Superior temporal gyrus (tissue), 1 donor: ENCODE results near the gene ARL6IP1.

ENCODE experiments used
- DNase-seq: peaks from one replicate; pipeline ENCODE4 v3.0.0-alpha.2; 2016; ENCODE audit errors: extremely low spot score

The ARL6IP1 gene

DNA sequence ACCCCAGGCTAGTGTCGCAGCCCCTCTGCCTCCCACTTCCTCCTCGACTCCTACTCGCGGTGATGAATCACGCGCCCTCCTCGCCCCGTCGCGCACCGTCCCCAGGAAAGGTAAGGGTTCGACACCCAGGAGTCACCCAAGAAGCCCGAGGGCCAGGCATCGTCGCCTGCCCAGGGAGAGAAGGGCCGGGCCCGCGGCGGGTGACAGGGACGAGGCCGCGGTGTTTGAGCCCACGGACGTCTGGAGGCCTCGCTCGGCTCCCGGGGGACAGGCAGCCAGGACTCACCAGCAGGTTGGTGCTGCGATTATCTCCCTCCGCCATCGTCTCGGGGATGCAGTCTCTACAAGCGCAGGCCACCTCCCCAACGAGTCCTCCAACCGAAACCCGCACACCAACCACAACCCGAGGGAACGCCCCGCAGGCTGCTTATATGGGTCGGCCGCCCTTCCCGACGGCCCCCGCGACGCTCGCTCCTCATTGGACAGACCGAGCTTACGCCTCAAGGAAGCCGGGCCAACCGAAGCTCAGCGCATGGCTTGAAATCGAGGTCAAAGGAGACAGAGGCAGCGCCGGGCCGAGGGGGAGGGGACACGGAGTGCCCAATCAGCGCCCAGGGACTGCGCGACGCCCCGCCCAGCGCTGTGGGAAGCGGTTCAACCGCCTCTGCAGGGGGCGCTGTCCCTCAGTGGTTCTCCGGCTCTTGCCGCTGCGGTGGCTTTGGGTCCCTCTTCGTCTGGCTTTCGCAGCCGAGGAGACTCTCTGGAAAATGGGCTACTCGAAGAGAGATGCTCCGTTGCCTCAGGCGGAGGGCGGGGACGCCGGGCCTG is at the start of gene ARL6IP1:
TSS of gene ARL6IP1 (minus strand) at position 405 of the 828 bp plus-strand sequence. CDS start at position 322, 83 bp downstream.
- DNase-seq: peak; percentile 100

GRCh38 chr16:18846416-18846815 is 45.1 kb upstream of the ARL6IP1 start:
- no peak for DNase-seq

- DNase-seq: no peak
Measured at GRCh38 chr16:18842565-18842964, 41.2 kb upstream of the ARL6IP1 start.

DNA sequence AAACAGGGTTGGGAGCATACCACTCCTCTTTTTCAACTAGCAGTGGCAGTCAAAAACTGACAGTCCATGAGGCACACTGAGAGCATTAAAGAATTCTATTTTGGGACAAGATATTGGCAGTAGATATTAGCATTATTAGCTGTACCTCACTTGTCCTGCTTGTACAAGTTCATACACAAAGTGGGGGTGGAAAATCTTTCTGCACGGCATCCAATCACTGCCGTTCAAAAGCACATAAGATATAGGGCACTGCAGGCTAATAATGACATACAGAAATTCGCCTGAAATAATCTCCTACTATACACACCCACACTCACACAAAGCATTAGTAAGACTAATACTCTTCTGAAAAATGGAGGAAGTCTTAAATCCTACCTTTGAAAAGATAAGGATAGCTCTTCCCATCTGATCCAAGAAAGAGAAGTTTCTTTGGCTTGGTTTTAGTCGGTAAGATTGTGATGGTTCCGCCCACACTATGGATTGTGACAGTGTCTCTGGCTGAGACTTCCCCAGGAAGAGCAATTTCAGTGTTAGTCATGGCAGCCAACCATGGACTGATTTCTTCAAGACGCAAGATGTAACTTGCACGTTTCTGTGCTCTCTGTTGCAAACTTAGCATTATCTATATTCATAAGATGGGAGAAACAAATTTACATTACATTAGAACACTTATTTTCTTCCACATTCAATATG is 40.6 kb upstream of the ARL6IP1 start:
- peak; percentile 53 for DNase-seq

DNA sequence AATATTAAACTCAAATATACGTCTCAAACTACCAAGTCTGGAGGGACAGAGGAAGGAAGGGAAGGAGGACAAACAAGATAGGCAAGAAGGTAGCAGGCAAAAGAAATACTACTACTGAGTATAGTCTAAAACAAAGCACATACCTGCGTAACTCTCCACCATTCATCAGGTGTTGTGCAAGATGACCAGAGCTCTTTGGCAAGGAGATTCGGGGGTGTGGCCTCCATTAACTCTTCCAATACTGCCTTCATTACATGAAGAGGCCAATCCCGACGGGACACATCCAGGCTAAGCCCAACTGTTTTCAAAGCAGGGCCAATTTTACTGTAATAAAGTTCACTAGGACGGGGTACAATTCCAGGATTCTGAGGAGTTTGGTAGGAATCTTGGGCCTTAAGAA is 38.2 kb upstream of the ARL6IP1 start:
- DNase-seq: no peak

DNA sequence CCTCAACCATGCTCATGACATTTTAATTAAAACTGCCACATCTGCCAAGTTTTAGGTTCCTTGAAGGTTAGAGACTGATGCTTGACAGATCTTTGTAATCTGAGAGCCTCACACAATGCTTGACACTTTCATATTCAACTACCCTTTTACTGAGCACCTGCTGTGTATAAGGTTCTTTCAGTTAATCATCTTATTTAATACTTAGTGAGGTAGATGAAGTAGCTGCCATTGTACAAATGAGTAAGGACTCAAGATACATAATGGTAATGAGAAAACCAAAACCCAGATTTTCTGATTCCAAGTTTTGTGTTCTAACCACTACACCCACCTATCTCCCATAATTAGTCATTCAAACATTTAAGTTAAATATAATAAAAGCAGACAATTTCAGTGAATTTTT is 35.4 kb upstream of the ARL6IP1 start:
- no peak for DNase-seq

DNA sequence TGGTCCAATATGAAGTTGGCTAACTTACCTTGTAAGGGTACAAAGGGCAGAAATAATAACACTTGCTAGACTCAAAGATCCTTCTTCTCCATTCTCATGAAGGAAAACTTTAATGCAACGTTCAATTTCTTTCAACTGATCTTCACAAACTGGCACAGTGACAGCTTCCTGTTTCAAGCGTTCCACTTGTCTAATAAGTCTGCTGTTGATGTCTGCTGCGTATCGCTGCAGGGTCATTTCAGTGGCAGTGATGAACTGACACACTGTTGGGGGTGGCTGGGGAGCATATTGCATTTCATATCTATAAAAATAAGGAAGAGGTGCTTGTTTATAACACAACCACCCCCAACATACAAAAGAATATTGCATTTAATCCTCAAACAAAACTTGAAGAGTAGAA is 33.5 kb upstream of the ARL6IP1 start:
- no peak for DNase-seq

- DNase-seq: no peak
Measured at GRCh38 chr16:18833707-18834505, 32.6 kb upstream of the ARL6IP1 start.

DNA sequence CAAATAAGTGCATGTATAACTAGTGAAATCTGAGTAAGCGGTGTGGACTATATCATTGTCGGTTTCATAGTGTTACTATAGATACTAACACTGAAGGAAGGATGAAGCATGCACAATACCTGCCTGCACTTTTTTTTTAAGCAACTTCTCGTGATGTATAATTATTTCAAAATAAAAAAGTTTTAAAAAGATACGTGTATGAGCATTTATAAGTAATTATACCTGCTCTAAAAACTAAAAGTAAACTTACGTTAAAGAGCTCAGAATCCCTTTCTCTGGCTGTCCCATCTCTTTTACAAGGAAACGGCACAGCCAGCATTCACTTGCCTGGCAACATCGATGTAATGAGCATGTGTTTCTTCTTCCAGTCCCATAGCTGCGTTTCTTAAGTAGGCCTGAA is 31.3 kb upstream of the ARL6IP1 start:
- no peak for DNase-seq

- no peak for DNase-seq
Measured at GRCh38 chr16:18832006-18832405, 30.7 kb upstream of the ARL6IP1 start.

GRCh38 chr16:18829251-18829650 is 27.9 kb upstream of the ARL6IP1 start:
- no peak for DNase-seq

GRCh38 chr16:18827890-18828289 is 26.5 kb upstream of the ARL6IP1 start:
- DNase-seq: no peak

GRCh38 chr16:18816286-18816685 is 14.9 kb upstream of the ARL6IP1 start:
- DNase-seq: peak; percentile 74

DNA sequence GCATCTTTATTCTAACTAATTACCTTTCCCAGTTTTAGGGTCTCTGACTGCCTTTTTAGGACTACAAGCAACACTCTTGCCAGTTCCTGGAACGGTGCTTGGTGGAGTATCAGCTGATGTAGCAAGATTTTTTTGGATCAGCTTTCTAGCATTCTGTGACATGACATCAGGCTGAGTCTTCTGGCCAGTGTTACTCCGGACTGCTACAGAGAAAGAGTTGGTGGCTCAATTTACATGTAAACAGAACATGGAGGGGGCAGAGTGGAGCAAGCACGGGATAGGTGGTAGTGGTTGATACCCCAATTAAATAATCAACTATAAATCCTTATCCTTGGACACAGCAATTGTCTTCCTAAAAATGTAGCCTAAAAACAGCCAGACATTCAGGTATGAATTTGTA is 10.6 kb upstream of the ARL6IP1 start:
- DNase-seq: no peak

GRCh38 chr16:18809165-18809564 is 7.8 kb upstream of the ARL6IP1 start:
- no peak for DNase-seq

GRCh38 chr16:18805257-18805773 is 4.0 kb upstream of the ARL6IP1 start:
- DNase-seq: no peak

GRCh38 chr16:18804540-18804939 is 3.2 kb upstream of the ARL6IP1 start:
- no peak for DNase-seq

GRCh38 chr16:18803569-18804462 is 2.5 kb upstream of the ARL6IP1 start:
- peak; percentile 43 for DNase-seq

DNA sequence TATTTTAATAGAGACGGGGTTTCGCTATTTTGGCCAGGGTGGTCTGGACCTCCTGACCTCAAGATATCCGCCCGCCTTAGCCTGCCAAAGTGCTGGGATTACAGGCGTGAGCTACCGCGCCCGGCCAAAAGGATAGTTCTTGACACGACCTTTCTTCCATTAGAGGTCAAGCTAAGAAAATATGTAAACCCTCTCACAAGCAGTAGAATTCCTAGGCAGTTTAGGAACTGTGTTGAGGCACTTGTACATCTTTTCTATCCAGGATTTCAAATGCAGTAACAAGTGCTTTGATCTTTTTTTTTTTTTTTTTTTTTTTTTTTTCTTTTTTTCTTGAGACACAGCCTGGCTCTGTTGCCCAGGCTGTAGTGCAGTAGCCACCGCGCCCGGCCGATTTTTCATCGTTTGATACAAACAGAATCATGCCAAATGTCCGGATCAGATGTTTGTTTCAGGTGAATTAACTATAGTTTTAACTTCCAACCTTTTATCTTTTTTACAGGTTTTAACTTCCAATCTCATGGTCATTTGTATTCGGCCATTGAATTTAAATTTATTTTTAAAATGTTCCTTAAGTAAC is 1.5 kb upstream of the ARL6IP1 start:
- no peak for DNase-seq

- DNase-seq: no peak
Measured at GRCh38 chr16:18800775-18801144, 589 bp downstream of the ARL6IP1 start.

DNA sequence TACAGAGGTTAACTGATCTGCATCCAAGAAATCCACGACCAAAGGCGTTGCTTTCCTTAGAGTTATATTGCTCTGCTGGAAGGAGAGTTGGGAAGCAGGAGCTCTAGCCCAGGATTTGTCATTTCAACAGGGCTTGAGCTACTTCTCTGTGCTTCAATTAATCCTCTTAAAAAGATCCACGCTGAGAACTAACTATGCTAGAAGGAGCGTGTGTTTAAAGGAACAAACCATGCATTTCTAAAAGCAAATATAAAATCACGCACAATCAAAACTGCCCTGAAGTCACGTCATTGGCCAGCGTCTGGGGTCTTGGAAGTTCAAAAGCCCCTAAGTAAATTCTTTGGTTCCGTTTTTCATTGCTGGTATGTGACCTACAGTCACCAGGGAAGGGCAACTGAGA is 1.1 kb downstream of the ARL6IP1 start:
- DNase-seq: no peak
